ENCODE results near the gene CSTF1. TPM values are rescaled to one million over a fixed set of nuclear protein-coding genes. Genes with fewer than 3 reads are reported as not detected.

The CSTF1 gene
- total RNA-seq, 2 donors from 2014 or later, result 47.9 to 50.1 TPM

- Mint-ChIP-seq H3K36me3 (ENCODE audit: low read depth) (no peaks in the 10 kb centered on the region), H3K27ac (no peak overlapping the region), H3K27me3 (ENCODE audit: insufficient read depth) (peaks cover 22% of the 10 kb centered on the region), H3K9me3 (no peaks in the 10 kb centered on the region), H3K4me1 (peaks cover 8% of the 10 kb centered on the region), H3K4me3 (no peak overlapping the region)
- Histone ChIP-seq H3K9me3 (ENCODE audit: control insufficient read depth, low read length) (no peaks in the 10 kb centered on the region), H3K27me3 (ENCODE audit: control insufficient read depth, insufficient read depth, low read length, poor library complexity, severe bottlenecking) (peaks cover 4% of the 10 kb centered on the region), H3K27ac (ENCODE audit: low read depth, low read length) (no peak overlapping the region), H3K9ac (ENCODE audit: extremely low read depth, low read length, poor library complexity, severe bottlenecking) (no peak overlapping the region), H3K4me3 (ENCODE audit: low read length) (no peak overlapping the region), H3K4me1 (ENCODE audit: control insufficient read depth, insufficient read depth, low read length) (peaks cover 5% of the 10 kb centered on the region), H3K36me3 (ENCODE audit: control insufficient read depth, insufficient read depth, low read length) (no peaks in the 10 kb centered on the region)
- WGBS, 2 experiments (ENCODE audit: insufficient coverage in 1 of 2, insufficient read length in 1 of 2), result 90 to 100% methylated on average over 1 to 5 of the region's 6 CpGs
- no peak for DNase-seq
- no peak for TF ChIP-seq CTCF (conservative IDR thresholded peaks at IDR 0.05)
These were observed 41.4 kb downstream of the CSTF1 start for GRCh38 chr20:56433880-56434255.

GRCh38 chr20:56437196-56437960, 44.9 kb downstream of the CSTF1 start:
- Histone ChIP-seq H3K4me3 (ENCODE audit: low read length) (no peak overlapping the region), H3K9me3 (ENCODE audit: control insufficient read depth, low read length) (no peaks in the 10 kb centered on the region), H3K4me1 (ENCODE audit: control insufficient read depth, insufficient read depth, low read length) (no peaks in the 10 kb centered on the region), H3K27ac (ENCODE audit: low read depth, low read length) (no peak overlapping the region), H3K36me3 (ENCODE audit: control insufficient read depth, insufficient read depth, low read length) (no peaks in the 10 kb centered on the region), H3K9ac (ENCODE audit: extremely low read depth, low read length, poor library complexity, severe bottlenecking) (no peak overlapping the region), H3K27me3 (ENCODE audit: control insufficient read depth, insufficient read depth, low read length, poor library complexity, severe bottlenecking) (no peaks in the 10 kb centered on the region)
- 92 to 94% methylated on average over 11 to 20 of the region's 20 CpGs for WGBS, 2 experiments (ENCODE audit: insufficient coverage in 1 of 2, insufficient read length in 1 of 2)
- no peak for DNase-seq
- H3K9me3 Mint-ChIP-seq, result no peaks in the 10 kb centered on the region
- no peak overlapping the region for H3K4me3 Mint-ChIP-seq
- H3K4me1 Mint-ChIP-seq, result no peaks in the 10 kb centered on the region
- no peak overlapping the region for H3K27ac Mint-ChIP-seq
- H3K36me3 Mint-ChIP-seq (ENCODE audit: low read depth), result no peaks in the 10 kb centered on the region
- peaks cover 8% of the 10 kb centered on the region for H3K27me3 Mint-ChIP-seq (ENCODE audit: insufficient read depth)
- TF ChIP-seq CTCF (conservative IDR thresholded peaks at IDR 0.05), result no peak

GRCh38 chr20:56438284-56438683, 45.8 kb downstream of the CSTF1 start:
- DNase-seq, result no peak
- no peak overlapping the region for H3K27ac ChIP-seq (ENCODE audit: low read depth, low read length)
- no peak overlapping the region for H3K4me3 ChIP-seq (ENCODE audit: low read length)
- Mint-ChIP-seq H3K27me3 (ENCODE audit: insufficient read depth) (peaks cover 3% of the 10 kb centered on the region), H3K9me3 (no peaks in the 10 kb centered on the region), H3K4me1 (no peaks in the 10 kb centered on the region), H3K4me3 (no peak overlapping the region), H3K36me3 (ENCODE audit: low read depth) (no peaks in the 10 kb centered on the region), H3K27ac (no peak overlapping the region)
- 97 to 100% methylated on average over 4 of the region's 4 CpGs for WGBS, 2 experiments (ENCODE audit: insufficient coverage in 1 of 2, insufficient read length in 1 of 2)
- H3K9me3 ChIP-seq (ENCODE audit: control insufficient read depth, low read length), result no peaks in the 10 kb centered on the region
- H3K9ac ChIP-seq (ENCODE audit: extremely low read depth, low read length, poor library complexity, severe bottlenecking), result no peak overlapping the region
- no peaks in the 10 kb centered on the region for H3K36me3 ChIP-seq (ENCODE audit: control insufficient read depth, insufficient read depth, low read length)
- no peaks in the 10 kb centered on the region for H3K27me3 ChIP-seq (ENCODE audit: control insufficient read depth, insufficient read depth, low read length, poor library complexity, severe bottlenecking)
- no peaks in the 10 kb centered on the region for H3K4me1 ChIP-seq (ENCODE audit: control insufficient read depth, insufficient read depth, low read length)
- no peak for TF ChIP-seq CTCF (conservative IDR thresholded peaks at IDR 0.05)

Measured in endodermal cell (in vitro differentiated cells).